HG02870 (cell line): ENCODE data around the gene ANO1.

ENCODE experiments used
- ATAC-seq: cut with Tn5 transposase; IDR thresholded peaks from one replicate; pipeline ENCODE4 v1.9.1; 2021; ENCODE audit warnings: mild to moderate bottlenecking, moderate library complexity; ENCODE audit not compliant: unreplicated experiment

ANO1 gene

GRCh38 chr11:70050243-70050642 lies 27.9 kb upstream of the ANO1 start:
- no peak for ATAC-seq

DNA sequence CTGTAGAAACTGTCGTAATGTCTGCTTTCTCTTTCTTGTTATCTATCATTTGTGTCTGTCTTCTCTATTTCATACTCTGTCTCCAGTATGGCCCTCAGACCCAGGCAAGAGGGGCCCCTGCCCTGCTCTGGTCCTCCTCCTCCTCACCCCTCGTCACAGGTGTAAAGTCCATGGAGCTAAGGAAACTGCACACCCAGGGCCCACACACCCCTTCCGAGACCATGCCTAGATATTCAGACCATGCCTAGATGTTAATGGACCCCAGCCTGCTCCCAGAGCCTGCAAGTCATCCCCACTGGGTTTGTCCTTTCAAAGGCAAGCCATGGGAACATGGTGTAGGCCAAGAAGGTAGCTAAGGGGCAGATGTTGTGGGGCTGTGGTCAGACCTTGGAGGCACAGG lies 24.1 kb upstream of the ANO1 start:
- no peak for ATAC-seq

GRCh38 chr11:70055444-70055843 lies 22.7 kb upstream of the ANO1 start:
- no peak for ATAC-seq

DNA sequence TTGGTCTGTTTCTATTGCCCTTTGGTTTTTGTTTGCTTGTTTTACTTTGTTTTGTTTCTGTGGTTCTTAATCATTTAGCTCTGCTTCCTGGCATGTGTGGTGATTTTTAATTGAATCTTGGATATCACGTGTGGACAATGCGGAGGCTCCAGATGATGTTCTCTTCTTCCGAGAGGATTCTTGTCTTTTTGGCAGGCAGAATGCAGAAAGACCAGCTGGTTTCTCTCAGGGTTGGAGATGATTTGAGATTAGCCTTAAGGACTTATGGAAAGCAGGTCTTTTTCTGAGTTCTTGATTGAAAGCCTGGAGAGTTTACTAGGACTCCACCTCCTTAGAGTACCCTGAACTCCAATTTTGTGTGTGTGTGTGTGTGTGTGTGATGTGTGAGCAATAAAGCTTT lies 21.0 kb upstream of the ANO1 start:
- no peak for ATAC-seq

DNA sequence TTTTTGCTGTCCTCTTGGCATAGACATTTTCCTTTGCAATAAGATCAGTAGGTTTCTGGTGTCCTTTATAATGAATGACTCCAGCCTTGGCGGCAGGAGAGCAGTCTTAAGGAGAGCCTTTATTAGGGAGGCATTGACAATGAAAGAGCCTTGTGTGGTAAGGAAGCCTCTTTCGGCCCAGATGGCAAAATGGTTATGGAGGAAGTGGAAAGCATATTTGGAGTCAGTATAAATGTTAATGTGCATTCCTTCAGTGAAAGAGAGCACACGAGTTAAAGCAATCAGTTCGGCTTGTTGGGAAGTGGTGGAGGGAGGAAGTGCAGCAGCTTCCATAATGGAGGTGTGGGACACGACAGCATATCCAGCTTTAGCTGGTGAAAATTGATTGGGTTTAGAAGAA lies 18.1 kb upstream of the ANO1 start:
- ATAC-seq: no peak

DNA sequence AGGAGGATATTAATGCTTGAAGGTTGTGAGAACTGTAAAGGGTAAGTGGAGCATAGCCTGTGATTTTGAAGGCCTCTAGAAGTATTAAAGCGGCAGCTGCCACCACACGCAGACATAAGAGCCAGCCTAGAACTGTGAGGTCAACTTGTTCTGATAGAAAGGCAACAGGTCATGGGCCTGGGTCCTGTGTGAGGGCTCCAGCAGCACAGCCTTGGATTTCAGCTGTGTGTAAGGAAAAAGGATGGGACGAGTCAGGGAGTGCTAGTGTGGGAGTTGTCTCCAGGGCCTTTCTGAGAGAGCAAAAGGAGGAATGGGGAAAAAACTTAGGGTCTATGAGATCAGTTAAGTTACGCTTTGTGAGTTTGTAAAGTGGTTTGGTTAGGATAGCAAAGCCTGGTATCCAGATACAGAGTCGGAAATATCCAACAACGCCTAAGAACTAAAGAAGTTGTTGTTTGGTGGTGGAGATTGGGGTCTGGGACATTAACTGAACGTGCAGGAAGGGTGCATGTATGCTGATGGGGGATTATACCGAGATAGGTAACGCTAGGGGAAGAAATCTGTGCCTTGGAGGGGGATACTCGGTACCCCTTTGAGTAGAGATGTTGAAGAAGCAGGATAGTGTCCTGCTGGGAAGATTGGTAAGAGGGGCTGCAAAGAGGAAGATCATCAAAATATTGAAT lies 17.4 kb upstream of the ANO1 start:
- no peak for ATAC-seq

DNA sequence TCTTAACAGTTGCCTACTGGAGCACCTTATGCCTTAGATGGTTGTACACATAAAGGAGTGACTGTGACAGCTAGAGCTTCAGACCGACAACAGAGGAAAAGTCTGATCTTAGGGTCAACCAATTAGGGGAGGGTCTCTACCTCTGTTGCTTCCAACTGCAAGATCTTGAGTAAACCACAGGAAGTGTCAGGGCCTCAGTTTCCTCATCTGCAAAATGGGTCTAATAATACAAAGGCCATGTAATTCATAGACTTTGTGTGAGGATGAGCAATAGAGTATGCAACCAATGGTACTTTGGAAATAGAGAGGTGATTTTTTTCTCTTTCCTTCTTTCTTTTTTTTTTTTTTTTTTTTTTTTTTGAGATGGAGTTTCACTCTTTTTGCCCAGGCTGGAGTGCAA lies 16.4 kb upstream of the ANO1 start:
- no peak for ATAC-seq

DNA sequence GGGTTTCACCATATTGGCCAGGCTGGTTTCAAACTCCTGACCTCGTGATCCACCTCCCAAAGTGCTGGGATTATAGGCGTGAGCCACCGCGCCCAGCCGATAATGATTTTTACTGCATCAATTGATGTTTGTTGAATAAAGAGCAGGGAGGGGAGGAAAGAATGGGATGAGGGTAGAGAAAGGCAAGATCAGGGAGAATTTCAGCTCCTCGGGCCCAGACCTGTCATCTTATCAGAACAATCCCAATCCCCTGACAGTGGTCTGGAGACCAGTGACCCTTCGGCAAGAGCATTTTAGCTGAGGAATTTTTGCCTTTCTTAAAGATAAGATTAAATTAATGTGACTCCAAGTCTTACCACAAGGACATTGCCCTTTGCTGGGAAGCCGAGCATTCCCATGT lies 15.0 kb upstream of the ANO1 start:
- ATAC-seq: no peak

DNA sequence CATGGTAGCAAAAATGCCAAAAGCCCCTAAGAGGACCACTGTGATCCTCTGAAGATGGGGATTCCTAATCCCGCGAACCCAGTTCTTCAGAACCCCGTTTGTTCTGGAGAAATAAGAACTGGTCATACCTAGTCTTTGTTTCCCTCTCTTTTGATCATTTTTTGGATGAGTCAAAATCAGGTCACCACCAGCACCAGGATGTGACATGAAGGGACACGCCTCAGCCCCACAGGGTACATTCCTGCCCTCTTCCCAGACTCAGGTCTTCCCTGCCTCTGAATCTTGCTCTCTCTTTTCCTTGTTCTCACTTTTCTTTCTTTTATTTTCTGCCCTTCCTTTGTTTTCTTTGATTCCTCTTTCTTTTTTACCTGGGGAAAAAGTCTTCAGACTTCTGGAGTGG lies 14.6 kb upstream of the ANO1 start:
- ATAC-seq: no peak

GRCh38 chr11:70064008-70064725 lies 13.9 kb upstream of the ANO1 start:
- no peak for ATAC-seq

GRCh38 chr11:70064726-70065317 lies 13.3 kb upstream of the ANO1 start:
- ATAC-seq: no peak

- ATAC-seq: no peak
Measured at GRCh38 chr11:70065318-70066135, 12.6 kb upstream of the ANO1 start.

GRCh38 chr11:70066136-70066520 lies 12.0 kb upstream of the ANO1 start:
- no peak for ATAC-seq

GRCh38 chr11:70066628-70067027 lies 11.5 kb upstream of the ANO1 start:
- ATAC-seq: no peak

- ATAC-seq: no peak
Measured at GRCh38 chr11:70067036-70067435, 11.1 kb upstream of the ANO1 start.

DNA sequence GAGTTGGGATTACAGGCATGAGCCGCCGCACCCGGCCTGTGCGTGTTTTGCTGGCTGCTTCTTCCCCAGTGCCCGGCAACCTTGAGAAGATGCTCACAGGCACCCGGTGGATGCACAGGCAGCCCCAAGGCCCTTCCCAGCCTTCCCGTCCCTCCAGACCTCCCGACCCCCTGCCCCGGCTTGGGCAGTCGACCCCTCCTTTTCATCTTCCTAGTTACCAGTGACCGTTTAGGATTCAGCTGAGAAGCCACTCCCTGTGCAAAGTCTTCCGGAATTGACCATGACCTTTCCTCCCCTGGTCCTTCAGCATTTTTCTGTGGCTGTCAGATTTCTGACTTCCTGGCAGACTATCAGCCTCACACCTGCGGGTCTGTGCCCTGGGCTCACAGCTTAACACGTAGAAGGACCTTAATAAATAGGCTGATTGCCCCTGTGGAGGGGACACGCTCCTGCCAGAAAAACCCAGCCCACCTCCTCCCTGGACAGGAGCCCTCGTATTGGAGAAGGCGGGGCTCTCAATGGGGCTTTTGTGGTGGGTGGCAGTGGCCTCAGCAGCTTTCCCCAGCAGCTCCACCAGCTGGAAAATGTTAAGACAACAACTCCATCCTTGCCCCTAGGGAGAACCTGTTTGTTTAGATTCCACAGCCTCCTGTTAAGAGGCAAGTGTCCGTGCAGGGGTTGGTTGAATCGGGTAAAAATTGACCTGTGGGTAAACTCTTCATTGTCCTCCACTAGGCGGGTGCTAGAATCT lies 10.4 kb upstream of the ANO1 start:
- no peak for ATAC-seq

GRCh38 chr11:70068345-70068744 lies 9.8 kb upstream of the ANO1 start:
- ATAC-seq: no peak

GRCh38 chr11:70068950-70069349 lies 9.2 kb upstream of the ANO1 start:
- ATAC-seq: no peak

- no peak for ATAC-seq
Measured at GRCh38 chr11:70070706-70071105, 7.4 kb upstream of the ANO1 start.

DNA sequence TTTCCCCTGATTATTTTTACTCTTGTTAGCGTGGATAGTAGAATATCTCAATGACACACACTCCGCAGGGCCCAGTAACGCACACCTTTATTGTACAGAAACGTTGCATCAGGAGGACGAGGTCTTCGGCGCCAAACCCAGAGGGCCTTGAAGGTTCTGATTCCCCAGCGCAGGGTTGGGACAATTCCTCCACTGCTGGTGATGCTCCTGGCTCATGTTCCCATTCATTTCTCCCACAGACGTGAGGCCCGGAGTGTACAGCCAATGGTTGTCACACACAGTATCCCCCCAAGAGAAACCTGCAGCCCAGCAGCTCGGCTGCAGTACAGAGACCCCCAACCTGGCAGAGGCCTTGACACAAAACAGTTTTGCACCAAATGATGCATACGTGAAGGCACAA lies 6.1 kb upstream of the ANO1 start:
- no peak for ATAC-seq

DNA sequence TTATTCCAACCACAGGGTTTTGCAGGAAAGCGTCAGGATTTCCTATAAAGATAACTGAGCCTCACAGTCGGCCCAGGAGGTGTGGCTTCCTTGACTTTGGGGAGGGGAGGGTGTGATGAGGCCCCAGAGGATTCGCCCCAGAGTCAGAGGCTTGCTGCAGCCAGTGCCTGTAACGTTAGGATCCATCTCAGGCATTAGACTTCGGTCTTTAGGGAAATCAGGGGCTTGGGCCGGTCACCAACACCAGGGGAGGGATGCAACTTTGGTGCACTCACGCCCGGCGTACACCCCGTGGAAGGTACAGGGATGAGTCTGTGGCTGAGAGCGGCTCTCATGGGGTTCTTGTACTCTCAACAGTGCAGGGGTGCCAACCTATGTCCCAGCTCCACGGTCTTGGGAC lies 5.7 kb upstream of the ANO1 start:
- no peak for ATAC-seq
